Lung microvascular endothelial cell (primary cell): ENCODE results near the gene RNF220. TPM values are rescaled to one million over a fixed set of nuclear protein-coding genes. Genes with fewer than 3 reads are reported as not detected.

Experiments used
- DNase-seq, 2 donors: peaks; one replicate each; pipeline versions ENCODE4 v3.0.0 to v3.0.0-alpha.2; 2010; ENCODE audit warnings: low read depth in 2 of 2
- total RNA-seq: library from RNA; depleted of rRNA; stranded (reverse); fragments of >200 nt; gene quantifications from 2 replicates; pipeline ENCODE4 v1.2.1, GENCODE V29; 2014

RNF220 gene
- total RNA-seq, 1 donor from 2014 or later = 53.6 TPM

GRCh38 chr1:44635439-44635838, 230.4 kb downstream of the RNF220 start:
- DNase-seq = no peak

GRCh38 chr1:44636083-44636687, 231.1 kb downstream of the RNF220 start:
- no peak for DNase-seq

GRCh38 chr1:44636688-44637598, 231.9 kb downstream of the RNF220 start:
- DNase-seq = no peak

GRCh38 chr1:44637702-44638411, 232.8 kb downstream of the RNF220 start:
- DNase-seq = no peak

GRCh38 chr1:44640200-44640853, 235.3 kb downstream of the RNF220 start:
- no peak for DNase-seq

DNA sequence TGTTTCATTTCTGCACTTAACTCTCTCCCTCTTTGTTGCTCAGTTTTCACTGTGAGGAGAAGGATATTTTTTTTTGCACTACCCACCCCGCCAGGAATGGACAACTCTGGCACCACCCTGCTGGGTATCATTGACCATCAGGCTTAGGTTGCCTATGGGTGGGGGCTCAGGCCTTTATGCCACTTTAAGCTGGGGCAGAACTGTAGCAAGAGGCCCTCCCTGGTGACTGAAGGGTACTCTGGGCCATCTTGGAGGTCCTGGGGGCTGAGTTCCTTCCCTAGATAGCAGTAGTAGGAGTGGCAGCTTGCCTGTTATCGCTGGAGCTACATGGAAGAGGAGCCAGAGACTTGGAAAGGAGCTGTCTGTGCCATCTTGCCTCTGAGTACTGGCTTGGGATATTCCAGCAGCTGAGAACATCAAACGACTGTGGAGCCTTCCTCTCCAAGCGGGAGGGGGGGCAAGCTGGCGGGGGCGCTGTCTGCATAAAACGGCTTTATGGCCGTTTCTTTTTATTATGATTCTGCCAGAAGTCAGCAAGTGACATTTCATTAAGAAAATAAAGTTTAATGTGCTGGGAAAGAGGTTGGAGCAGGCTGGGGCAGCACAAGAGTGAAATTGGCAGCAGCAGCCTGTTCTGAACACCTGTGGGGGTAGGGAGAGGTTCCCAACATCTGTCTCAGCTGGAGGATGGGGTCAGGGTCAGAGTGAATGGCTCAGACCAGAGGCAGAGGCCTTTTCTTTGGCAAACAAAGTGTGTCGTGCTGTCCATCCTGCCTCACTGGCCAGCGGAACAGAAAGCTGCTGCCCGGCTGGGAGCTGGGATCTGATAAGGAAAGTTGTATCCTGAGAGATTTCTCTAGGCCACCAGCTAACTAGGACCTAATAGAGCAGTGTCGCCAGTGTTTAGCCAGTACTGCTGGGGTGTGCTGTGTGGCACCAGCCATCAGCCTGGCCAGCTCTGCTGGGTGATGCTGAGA, 236.4 kb downstream of the RNF220 start:
- peak in 1 of 2 donors; percentile 10 for DNase-seq

- no peak for DNase-seq
Measured at GRCh38 chr1:44642255-44642654, 237.2 kb downstream of the RNF220 start.

DNA sequence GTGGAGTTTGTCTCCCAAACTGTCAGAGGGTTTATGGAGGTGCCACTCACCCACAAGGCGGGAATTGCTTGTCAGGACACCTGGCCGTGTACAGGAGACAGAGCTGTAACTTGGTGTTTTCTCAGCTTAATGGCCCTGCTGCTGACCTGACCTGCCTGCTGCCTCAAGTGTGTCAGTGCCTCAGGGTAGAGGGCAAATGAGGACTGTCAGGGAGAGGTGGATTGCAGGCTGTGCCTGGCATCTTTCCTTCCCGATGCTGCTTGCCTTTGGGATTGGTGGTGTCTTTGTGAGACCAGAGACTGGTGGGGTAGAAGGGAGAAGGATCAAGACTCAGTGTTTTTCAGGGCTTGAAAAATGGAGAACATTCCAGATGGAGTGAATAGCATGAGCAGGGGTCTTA, 237.9 kb downstream of the RNF220 start:
- DNase-seq = no peak

DNA sequence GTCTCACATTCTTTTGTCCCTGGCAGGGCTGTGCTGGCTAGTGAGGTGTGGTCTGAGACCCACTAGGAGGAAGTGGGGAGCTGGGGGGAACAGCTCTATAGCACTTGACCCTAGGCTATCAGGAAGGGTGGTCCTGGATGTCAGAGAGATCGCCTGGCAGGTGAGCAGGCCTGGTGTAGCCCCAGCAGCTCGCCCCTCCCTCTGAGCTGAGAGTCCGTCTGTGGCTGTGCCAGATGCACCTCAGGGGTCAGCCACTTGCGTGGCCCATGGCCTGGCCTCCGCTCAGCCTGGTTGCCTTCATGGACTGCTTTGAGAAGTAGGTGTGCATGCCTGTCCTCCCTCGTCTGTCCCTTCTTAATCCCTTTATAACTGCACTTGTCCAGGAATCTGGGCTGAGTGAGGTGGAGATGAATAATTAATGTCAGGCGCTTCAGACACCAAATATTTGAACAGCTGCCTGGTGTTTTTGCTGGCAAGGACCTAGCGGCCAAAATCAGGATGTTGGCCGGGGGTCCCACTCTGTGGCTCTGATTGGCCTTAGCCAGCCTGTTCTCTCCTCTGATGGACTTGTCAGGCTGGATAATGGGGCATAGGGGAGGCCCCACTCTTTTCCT, 238.8 kb downstream of the RNF220 start:
- peak in 1 of 2 donors; percentile 14 for DNase-seq

- DNase-seq = no peak
Measured at GRCh38 chr1:44644806-44645205, 239.8 kb downstream of the RNF220 start.

- DNase-seq = no peak
Measured at GRCh38 chr1:44645476-44646244, 240.6 kb downstream of the RNF220 start.

- no peak for DNase-seq
Measured at GRCh38 chr1:44646261-44647110, 241.4 kb downstream of the RNF220 start.

DNA sequence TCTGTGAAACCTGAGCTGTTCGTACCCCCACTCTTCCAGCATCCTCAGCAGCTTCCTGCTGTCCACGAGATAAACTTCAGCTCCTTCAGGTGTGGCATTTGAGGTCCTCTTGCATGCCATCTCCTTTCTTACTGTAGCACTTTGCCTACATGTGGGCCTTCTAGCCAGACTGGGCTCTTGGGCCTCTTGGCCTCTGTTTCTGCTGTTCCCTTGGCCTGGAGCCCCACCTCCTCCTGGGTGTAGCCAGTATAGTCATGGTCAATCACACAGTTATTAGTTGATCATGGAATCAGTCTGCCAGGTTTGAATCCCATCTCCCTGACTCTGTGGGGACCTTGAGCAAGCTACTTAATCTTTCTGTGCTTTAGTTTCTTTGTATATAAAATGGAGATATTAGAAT, 242.8 kb downstream of the RNF220 start:
- no peak for DNase-seq

- no peak for DNase-seq
Measured at GRCh38 chr1:44648529-44649250, 243.6 kb downstream of the RNF220 start.

GRCh38 chr1:44649788-44650158, 244.7 kb downstream of the RNF220 start:
- no peak for DNase-seq

DNA sequence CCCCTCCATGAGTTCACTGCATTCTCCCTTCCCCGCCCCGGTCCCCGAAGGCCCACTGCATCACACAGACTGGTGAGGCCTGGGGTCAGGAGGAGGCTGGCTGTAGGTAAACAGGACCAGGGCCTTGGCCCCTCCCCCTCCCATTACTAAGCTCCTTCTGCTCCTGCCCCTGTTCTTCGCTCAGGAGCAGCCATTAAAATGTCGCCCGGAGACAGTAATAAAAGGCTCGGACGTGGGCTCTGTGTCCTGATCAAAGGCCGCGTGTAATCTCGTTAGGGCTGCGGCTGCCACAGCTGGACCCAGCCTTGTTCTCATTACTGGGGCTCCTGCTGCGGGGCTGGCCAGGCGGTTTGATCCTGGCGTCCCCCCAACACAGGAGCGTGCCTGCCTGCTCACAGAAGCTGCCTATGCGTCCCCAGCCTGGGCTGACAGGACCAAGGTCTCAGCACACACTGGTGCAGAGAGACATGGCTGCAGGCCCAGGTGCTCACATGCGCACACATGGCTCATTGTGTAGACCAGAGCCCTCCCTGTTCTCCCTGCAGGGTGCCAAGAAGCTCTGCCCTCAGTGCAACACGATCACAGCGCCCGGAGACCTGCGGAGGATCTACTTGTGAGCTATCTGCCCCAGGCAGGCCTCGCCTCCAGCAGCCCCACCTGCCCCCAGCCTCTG, 245.2 kb downstream of the RNF220 start:
- DNase-seq = no peak

DNA sequence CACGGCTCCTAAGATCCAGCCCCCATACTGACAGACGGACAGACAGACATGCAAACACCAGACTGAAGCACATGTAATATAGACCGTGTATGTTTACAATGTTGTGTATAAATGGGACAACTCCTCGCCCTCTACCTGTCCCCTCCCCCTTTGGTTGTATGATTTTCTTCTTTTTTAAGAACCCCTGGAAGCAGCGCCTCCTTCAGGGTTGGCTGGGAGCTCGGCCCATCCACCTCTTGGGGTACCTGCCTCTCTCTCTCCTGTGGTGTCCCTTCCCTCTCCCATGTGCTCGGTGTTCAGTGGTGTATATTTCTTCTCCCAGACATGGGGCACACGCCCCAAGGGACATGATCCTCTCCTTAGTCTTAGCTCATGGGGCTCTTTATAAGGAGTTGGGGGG, 246.0 kb downstream of the RNF220 start:
- no peak for DNase-seq
